ENCODE data around the gene PSMC1.

PSMC1 gene

GRCh38 chr14:90297876-90298629, 41.7 kb downstream of the PSMC1 start:
- no peak overlapping the region for H3K4me3 ChIP-seq (ENCODE audit: low read depth, low read length)
- DNase-seq (ENCODE audit: low read depth) = no peak

- no peak overlapping the region for H3K4me3 ChIP-seq (ENCODE audit: low read depth, low read length)
- DNase-seq (ENCODE audit: low read depth) = no peak
These were observed 43.1 kb downstream of the PSMC1 start for GRCh38 chr14:90299408-90299807.

- no peak overlapping the region for H3K4me3 ChIP-seq (ENCODE audit: low read depth, low read length)
- no peak for DNase-seq (ENCODE audit: low read depth)
These were observed 44.3 kb downstream of the PSMC1 start for GRCh38 chr14:90300611-90301047.

- no peak overlapping the region for H3K4me3 ChIP-seq (ENCODE audit: low read depth, low read length)
- no peak for DNase-seq (ENCODE audit: low read depth)
These were observed 44.8 kb downstream of the PSMC1 start for GRCh38 chr14:90301122-90301521.

- peak; percentile 47 for DNase-seq (ENCODE audit: low read depth)
- H3K4me3 ChIP-seq (ENCODE audit: low read depth, low read length) = no peak overlapping the region
These were observed 45.3 kb downstream of the PSMC1 start for GRCh38 chr14:90301668-90302090.

- no peak overlapping the region for H3K4me3 ChIP-seq (ENCODE audit: low read depth, low read length)
- DNase-seq (ENCODE audit: low read depth) = no peak
These were observed 46.4 kb downstream of the PSMC1 start for GRCh38 chr14:90302529-90303303.

GRCh38 chr14:90303473-90303872, 47.1 kb downstream of the PSMC1 start:
- no peak for DNase-seq (ENCODE audit: low read depth)
- H3K4me3 ChIP-seq (ENCODE audit: low read depth, low read length) = no peak overlapping the region

GRCh38 chr14:90304502-90304901, 48.1 kb downstream of the PSMC1 start:
- no peak for DNase-seq (ENCODE audit: low read depth)
- no peak overlapping the region for H3K4me3 ChIP-seq (ENCODE audit: low read depth, low read length)

- no peak overlapping the region for H3K4me3 ChIP-seq (ENCODE audit: low read depth, low read length)
- no peak for DNase-seq (ENCODE audit: low read depth)
These were observed 48.8 kb downstream of the PSMC1 start for GRCh38 chr14:90305176-90305601.

GRCh38 chr14:90308561-90308960, 52.2 kb downstream of the PSMC1 start:
- DNase-seq (ENCODE audit: low read depth) = no peak
- no peak overlapping the region for H3K4me3 ChIP-seq (ENCODE audit: low read depth, low read length)

GRCh38 chr14:90317286-90317685, 60.9 kb downstream of the PSMC1 start:
- H3K4me3 ChIP-seq (ENCODE audit: low read depth, low read length) = no peak overlapping the region
- DNase-seq (ENCODE audit: low read depth) = no peak

GRCh38 chr14:90318016-90318415, 61.7 kb downstream of the PSMC1 start:
- no peak for DNase-seq (ENCODE audit: low read depth)
- H3K4me3 ChIP-seq (ENCODE audit: low read depth, low read length) = no peak overlapping the region

GRCh38 chr14:90319173-90319572, 62.8 kb downstream of the PSMC1 start:
- no peak for DNase-seq (ENCODE audit: low read depth)
- H3K4me3 ChIP-seq (ENCODE audit: low read depth, low read length) = no peak overlapping the region

- H3K4me3 ChIP-seq (ENCODE audit: low read depth, low read length) = no peak overlapping the region
- no peak for DNase-seq (ENCODE audit: low read depth)
These were observed 63.5 kb downstream of the PSMC1 start for GRCh38 chr14:90319634-90320541.

GRCh38 chr14:90321891-90322290, 65.5 kb downstream of the PSMC1 start:
- H3K4me3 ChIP-seq (ENCODE audit: low read depth, low read length) = no peak overlapping the region

More at GRCh38 chr14:90321891-90322290, 65.5 kb downstream of the PSMC1 start:
- no peak for DNase-seq (ENCODE audit: low read depth)
